IMR-90 (cell line): ENCODE data around the gene CATSPERZ. TPM values are rescaled to one million over a fixed set of nuclear protein-coding genes. Genes with fewer than 3 reads are reported as not detected.

Experiments
- ATAC-seq: fragments of 200-7000 bp; cut with Tn5 transposase; 2 replicates; pipeline ENCODE4 v1.9.1; 2020; ENCODE audit warnings: low read depth, mild to moderate bottlenecking, moderate library complexity
- BruUV-seq: library from RNA; stranded (reverse); fragments of 400-500 nt; replicated peaks from 2 replicates; lab custom pipeline; 2021; lab: Mats Ljungman, UMichigan
- CTCF ChIA-PET: fragments of 300-600 bp; formaldehyde crosslinking; extraction: SDS; loops from one replicate; lab custom pipeline; 2021; ENCODE audit warnings: antibody characterized with exemption; lab: Yijun Ruan, JAX
- POLR2A ChIA-PET: fragments of 300-600 bp; sonication (Branson Sonifier 250); formaldehyde crosslinking; loops from one replicate; lab custom pipeline; 2022; ENCODE audit warnings: antibody characterized with exemption; ENCODE audit not compliant: unreplicated experiment; lab: Charles Lee
- DNase-seq: peaks from one replicate; pipeline ENCODE4 v3.0.0; 2013
- H2AFZ ChIP-seq: replicated peaks from 2 replicates; pipeline ENCODE3; 2013; ENCODE audit warnings: low read length, mild to moderate bottlenecking; ENCODE audit not compliant: poor library complexity
- H2AK5ac ChIP-seq: 2 replicates; pipeline ENCODE4 v1.6.1; 2013; ENCODE audit warnings: low read depth, low read length, inconsistent platforms
- H2AK9ac ChIP-seq: replicated peaks from 2 replicates; pipeline ENCODE3; 2013; ENCODE audit warnings: mild to moderate bottlenecking, low read depth, low read length, moderate library complexity; ENCODE audit not compliant: poor library complexity
- H2BK120ac ChIP-seq: 2 replicates; pipeline ENCODE4 v1.6.1; 2013; ENCODE audit warnings: low read depth, low read length, inconsistent platforms
- H2BK15ac ChIP-seq: 3 replicates; pipeline ENCODE4 v1.6.1; 2013; ENCODE audit warnings: low read depth, low read length, inconsistent platforms
- H2BK20ac ChIP-seq: 2 replicates; pipeline ENCODE4 v1.6.1; 2013; ENCODE audit warnings: low read depth, mild to moderate bottlenecking, inconsistent platforms, low read length, moderate library complexity
- H2BK5ac ChIP-seq: 2 replicates; pipeline ENCODE4 v1.6.1; 2013; ENCODE audit warnings: mild to moderate bottlenecking, low read depth, low read length, inconsistent platforms; ENCODE audit not compliant: poor library complexity, severe bottlenecking
- H3K14ac ChIP-seq: replicated peaks from 2 replicates; pipeline ENCODE4 v1.6.1; 2013; ENCODE audit warnings: low read depth, low read length, inconsistent platforms
- H3K18ac ChIP-seq: 2 replicates; pipeline ENCODE4 v1.6.1; 2013; ENCODE audit warnings: low read depth, low read length, control low read depth
- H3K23ac ChIP-seq: 2 replicates; pipeline ENCODE4 v1.6.1; 2013; ENCODE audit warnings: low read depth, low read length, inconsistent platforms
- H3K27ac ChIP-seq: 2 replicates; pipeline ENCODE4 v1.5.1; 2013; ENCODE audit warnings: mild to moderate bottlenecking, control low read depth, low read length; ENCODE audit not compliant: insufficient read depth
- H3K27me3 ChIP-seq: 2 replicates; pipeline ENCODE4 v1.6.1; 2013; ENCODE audit warnings: low read length; ENCODE audit not compliant: control insufficient read depth, insufficient read depth
- H3K36me3 ChIP-seq: 2 replicates; pipeline ENCODE4 v1.6.1; 2013; ENCODE audit warnings: low read length, mixed read lengths; ENCODE audit not compliant: control insufficient read depth, insufficient read depth
- H3K4ac ChIP-seq: 2 replicates; pipeline ENCODE4 v1.6.1; 2013; ENCODE audit warnings: low read depth, low read length, inconsistent platforms
- H3K4me1 ChIP-seq: 2 replicates; pipeline ENCODE4 v1.6.1; 2013; ENCODE audit warnings: low read length, mixed read lengths; ENCODE audit not compliant: control insufficient read depth, insufficient read depth
- H3K4me2 ChIP-seq: 2 replicates; pipeline ENCODE4 v1.6.1; 2013; ENCODE audit warnings: low read depth, mild to moderate bottlenecking, control low read depth, low read length, moderate library complexity
- H3K4me3 ChIP-seq: 2 replicates; pipeline ENCODE4 v1.5.1; 2013; ENCODE audit warnings: low read depth, mild to moderate bottlenecking, control low read depth, low read length, moderate library complexity; ENCODE audit not compliant: insufficient read depth
- H3K56ac ChIP-seq: 2 replicates; pipeline ENCODE4 v1.6.1; 2013; ENCODE audit warnings: low read length, inconsistent platforms; ENCODE audit not compliant: insufficient read depth; ENCODE audit errors: extremely low read depth
- H3K79me1 ChIP-seq, 2 experiments: 2 replicates each; pipeline ENCODE4 v1.6.1; 2013; ENCODE audit warnings: low read length in 2 of 2, inconsistent platforms in 1 of 2, low read depth in 1 of 2
- H3K9ac ChIP-seq: 2 replicates; pipeline ENCODE4 v1.6.1; 2013; ENCODE audit warnings: low read depth, low read length, control low read depth
- H3K9me1 ChIP-seq: 2 replicates; pipeline ENCODE4 v1.6.1; 2013; ENCODE audit warnings: low read length, inconsistent platforms; ENCODE audit not compliant: insufficient read depth
- H3K9me3 ChIP-seq: 2 replicates; pipeline ENCODE4 v1.6.1; 2013; ENCODE audit warnings: low read length; ENCODE audit not compliant: control insufficient read depth, insufficient read depth
- H4K20me1 ChIP-seq: 2 replicates; pipeline ENCODE4 v1.6.1; 2013; ENCODE audit warnings: low read length, inconsistent platforms; ENCODE audit not compliant: insufficient read depth
- H4K5ac ChIP-seq: 2 replicates; pipeline ENCODE4 v1.6.1; 2013; ENCODE audit warnings: mild to moderate bottlenecking, low read depth, low read length, control low read depth
- H4K8ac ChIP-seq, 2 experiments: 2 replicates each; pipeline ENCODE4 v1.6.1; 2013; ENCODE audit warnings: low read depth in 2 of 2, low read length in 2 of 2, control low read depth in 1 of 2, inconsistent platforms in 1 of 2
- H4K91ac ChIP-seq: 2 replicates; pipeline ENCODE4 v1.6.1; 2013; ENCODE audit warnings: low read depth, low read length, inconsistent platforms; ENCODE audit not compliant: insufficient read depth
- BHLHE40 ChIP-seq: fragments of 150-350 bp; IDR thresholded peaks from 2 replicates; pipeline ENCODE4 v1.6.1; 2016; ENCODE audit warnings: mild to moderate bottlenecking, low read depth, low read length
- CHD1 ChIP-seq: IDR thresholded peaks from 2 replicates; pipeline ENCODE4 v1.6.1; 2012; ENCODE audit warnings: low read depth, low read length, improper control_type of control experiment
- CTCF ChIP-seq: conservative IDR thresholded peaks from 2 replicates; pipeline ENCODE4 v1.5.1; 2012; ENCODE audit warnings: mild to moderate bottlenecking, low read depth, low read length, improper control_type of control experiment
- ELK1 ChIP-seq: fragments of 150-350 bp; IDR thresholded peaks from 2 replicates; pipeline ENCODE4 v1.6.1; 2016; ENCODE audit warnings: low read depth, mild to moderate bottlenecking, low read length, moderate library complexity, borderline replicate concordance
- FOS ChIP-seq: fragments of 150-350 bp; IDR thresholded peaks from 2 replicates; pipeline ENCODE4 v1.6.1; 2016; ENCODE audit warnings: low read depth, low read length
- MAFK ChIP-seq: IDR thresholded peaks from 2 replicates; pipeline ENCODE4 v1.6.1; 2012; ENCODE audit warnings: low read depth, low read length, improper control_type of control experiment
- MAZ ChIP-seq: IDR thresholded peaks from 2 replicates; pipeline ENCODE4 v1.6.1; 2012; ENCODE audit warnings: low read depth, mild to moderate bottlenecking, low read length, improper control_type of control experiment, moderate library complexity, borderline replicate concordance
- MXI1 ChIP-seq: IDR thresholded peaks from 2 replicates; pipeline ENCODE4 v1.6.1; 2012; ENCODE audit warnings: low read depth, mild to moderate bottlenecking, low read length, moderate library complexity, borderline replicate concordance
- NFE2L2 ChIP-seq: fragments of 150-350 bp; IDR thresholded peaks from 2 replicates; pipeline ENCODE4 v1.6.1; 2016; ENCODE audit warnings: low read depth, mild to moderate bottlenecking, low read length
- POLR2A ChIP-seq: IDR thresholded peaks from 2 replicates; pipeline ENCODE4 v1.6.1; 2012; ENCODE audit warnings: mild to moderate bottlenecking, low read depth, low read length
- RAD21 ChIP-seq: IDR thresholded peaks from 2 replicates; pipeline ENCODE4 v1.6.1; 2012; ENCODE audit warnings: low read length, improper control_type of control experiment
- RCOR1 ChIP-seq: IDR thresholded peaks from 2 replicates; pipeline ENCODE4 v1.6.1; 2012; ENCODE audit warnings: mild to moderate bottlenecking, low read length, improper control_type of control experiment; ENCODE audit not compliant: insufficient replicate concordance
- RFX5 ChIP-seq: IDR thresholded peaks from 2 replicates; pipeline ENCODE4 v1.8.0; 2012; ENCODE audit warnings: low read depth, mild to moderate bottlenecking, low read length, moderate library complexity
- SMC3 ChIP-seq: fragments of 150-350 bp; IDR thresholded peaks from 2 replicates; pipeline ENCODE4 v1.6.1; 2016; ENCODE audit warnings: low read depth, mild to moderate bottlenecking, antibody characterized with exemption, low read length, moderate library complexity
- USF2 ChIP-seq: fragments of 150-350 bp; IDR thresholded peaks from 2 replicates; pipeline ENCODE4 v1.6.1; 2017; ENCODE audit warnings: mild to moderate bottlenecking, antibody characterized with exemption, low read length, low read depth
- WGBS, 2 experiments: methylation state at CpG; one replicate each; pipeline versions ENCODE4 v1.1.5 to v1.1.7; 2013; ENCODE audit warnings: missing lambda C conversion rate in 2 of 2; ENCODE audit not compliant: insufficient read length in 1 of 2; ENCODE audit errors: extremely low coverage in 2 of 2; 5-methylcytosine and 5-hydroxymethylcytosine counted together
- dilution Hi-C: fragments of 300-500 bp; cut with HindIII; formaldehyde crosslinking; loops from one replicate; pipeline ENCODE4 v1.14.3; 2018; ENCODE audit warnings: low sequenced_read_pairs; ENCODE audit not compliant: unreplicated experiment
- in situ Hi-C: fragments of 300-500 bp; cut with MboI; formaldehyde crosslinking; loops from 3 replicates; pipeline ENCODE4 v1.14.3; 2019; ENCODE audit warnings: low sequenced_read_pairs, inconsistent platforms, mixed read lengths
- intact Hi-C: fragments of 100-400 bp; cut with micrococcal nuclease; formaldehyde crosslinking; loops from 2 replicates; pipeline ENCODE4 v1.10.0; 2022
- polyA plus RNA-seq, 3 experiments: library from polyadenylated mRNA; depleted of rRNA; stranded (reverse); fragments of >200 nt; gene quantifications; 2 replicates each; pipeline ENCODE4 v1.2.3, GENCODE V29; 2012; ENCODE audit warnings: low replicate concordance in 1 of 3
- total RNA-seq: library from RNA; depleted of rRNA; stranded (reverse); fragments of >200 nt; gene quantifications from 2 replicates; pipeline ENCODE4 v1.2.3, GENCODE V29; 2012

Gene CATSPERZ
- total and polyA plus RNA-seq, 2 of the 4 experiments (the other 2 are of a cell fraction) = not detected

- ATAC-seq = no peak
- Histone ChIP-seq H3K4ac (no peak overlapping the region), H4K8ac (no peak overlapping the region), H3K27ac (no peak overlapping the region), H2AK5ac (no peak overlapping the region), H2BK120ac (no peak overlapping the region), H4K5ac (no peak overlapping the region), H3K9ac (no peak overlapping the region), H3K27me3 (no peaks in the 10 kb centered on the region), H3K79me1 (peaks cover 0 to 25% of the 10 kb centered on the region in 2 experiments; a peak in 2 of 4 replicates), H3K4me2 (no peak overlapping the region), H3K56ac (no peak overlapping the region), H2BK5ac (no peak overlapping the region), H2BK20ac (no peak overlapping the region), H3K14ac (no peak overlapping the region), H2BK15ac (no peak overlapping the region), H2AFZ (no peak overlapping the region), H4K20me1 (no peaks in the 10 kb centered on the region; the same call in 1 of the 2 replicates), H3K9me1 (0 out of 2 replicates have a peak, but pooled peaks cover 5% of the 10 kb centered on the region), H3K23ac (no peak overlapping the region), H3K4me1 (peaks cover 16% of the 10 kb centered on the region), H3K4me3 (no peak overlapping the region), H3K9me3 (no peaks in the 10 kb centered on the region), H3K18ac (no peak overlapping the region), H3K36me3 (peaks cover 31% of the 10 kb centered on the region), H4K91ac (no peak overlapping the region), H2AK9ac (no peak overlapping the region)
- in situ Hi-C loops (no loop called here), dilution Hi-C loops (no loop called here), intact Hi-C loops (no loop called here)
- 70% methylated on average over 9 of the region's 15 CpGs; no CpG with 5 or more reads in 1 of the 2 experiments for WGBS, 2 experiments
- POLR2A ChIA-PET = no interaction called here
- CTCF ChIA-PET = no interaction called here
- no peak for DNase-seq
- TF ChIP-seq FOS = no peak
- TF ChIP-seq NFE2L2 = no peak
- no peak for TF ChIP-seq MAFK
- no peak for TF ChIP-seq CTCF
- TF ChIP-seq ELK1 = no peak
- no peak for TF ChIP-seq RAD21
- TF ChIP-seq MAZ = no peak
- no peak for TF ChIP-seq SMC3
- no peak for TF ChIP-seq RCOR1
- no peak for TF ChIP-seq RFX5
- TF ChIP-seq MXI1 = no peak
- TF ChIP-seq POLR2A = no peak
- TF ChIP-seq USF2 = no peak
- TF ChIP-seq BHLHE40 = no peak
- TF ChIP-seq CHD1 = no peak
- no TSS peak for BruUV-seq
Measured at GRCh38 chr11:64266339-64266738, 33.8 kb upstream of the CATSPERZ start.
